Activated naive CD8-positive, alpha-beta T cell treated with anti-CD3 and anti-CD28 coated beads, Interleukin-2, amount 10 ng/mL, durations not matched to agents 7 days and 5 days (primary cell): ENCODE data around the gene PCNX2. TPM values are rescaled to one million over a fixed set of nuclear protein-coding genes. Genes with fewer than 3 reads are reported as not detected.

ENCODE experiments used
- ATAC-seq: fragments of 150-1000 bp; cut with Tn5 transposase; one replicate; pipeline ENCODE4 v1.10.0; 2021; ENCODE audit warnings: low read depth, moderate library complexity
- POLR2A ChIA-PET: fragments of 350-600 bp; sonication (Branson Sonifier 250); formaldehyde crosslinking; loops from one replicate; lab custom pipeline; 2021; ENCODE audit warnings: antibody characterized with exemption; lab: Charles Lee
- DNase-seq: peaks from one replicate; pipeline ENCODE4 v3.0.0; 2021
- H3K27ac Mint-ChIP-seq: one replicate; pipeline ENCODE4 v1.8.0; 2022; ENCODE audit warnings: mild to moderate bottlenecking, mixed read lengths
- H3K27me3 Mint-ChIP-seq: one replicate; pipeline ENCODE4 v1.8.0; 2022; ENCODE audit warnings: mild to moderate bottlenecking, moderate library complexity, mixed read lengths
- H3K36me3 Mint-ChIP-seq: one replicate; pipeline ENCODE4 v1.8.0; 2021; ENCODE audit warnings: mild to moderate bottlenecking, mixed read lengths
- H3K4me1 Mint-ChIP-seq: one replicate; pipeline ENCODE4 v1.8.0; 2021; ENCODE audit warnings: mixed read lengths
- H3K4me3 Mint-ChIP-seq: one replicate; pipeline ENCODE4 v1.8.0; 2022; ENCODE audit warnings: mild to moderate bottlenecking, moderate library complexity, mixed read lengths
- H3K9me3 Mint-ChIP-seq: one replicate; pipeline ENCODE4 v1.8.0; 2021; ENCODE audit warnings: mixed read lengths
- total RNA-seq, 2 experiments: library from RNA; stranded (reverse); gene quantifications; one replicate each; pipeline ENCODE4 v1.2.3, GENCODE V29; 2021

The PCNX2 gene
- total RNA-seq, 2 experiments from 2014 or later, result 43.9 to 49.4 TPM

DNA sequence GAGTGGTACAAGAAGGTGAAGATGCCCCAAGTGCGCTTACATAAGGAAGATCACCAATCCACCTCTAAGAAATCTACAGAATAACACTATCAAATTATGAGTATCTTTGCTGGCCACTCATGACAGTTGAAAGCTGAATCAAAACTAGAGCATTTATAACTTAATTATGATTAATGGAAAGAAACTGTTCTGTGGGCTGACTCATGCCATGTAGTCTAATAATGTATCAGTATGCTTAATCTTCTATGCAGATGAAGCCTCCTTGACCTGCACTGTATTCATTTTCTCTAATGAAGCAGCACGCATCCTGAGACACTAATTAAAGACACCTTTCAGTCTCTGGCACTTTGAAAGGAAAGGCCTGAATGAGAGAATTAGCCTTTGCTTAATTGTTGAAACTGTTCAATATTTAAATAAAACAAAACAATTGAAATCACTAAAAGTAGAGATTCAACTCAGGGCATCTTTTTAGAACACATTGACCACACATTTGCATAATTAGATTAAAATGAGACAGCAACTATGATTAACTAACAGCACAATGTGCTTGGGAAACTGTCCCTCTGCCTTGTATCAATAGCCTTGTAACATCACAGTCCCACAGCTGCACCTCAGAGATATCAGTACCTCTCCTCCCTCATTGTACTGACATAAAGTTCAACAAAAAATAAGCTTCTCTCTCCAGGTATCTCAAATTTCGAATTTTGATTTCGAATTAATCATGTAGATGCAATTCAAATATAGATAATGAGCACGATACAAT is 239.5 kb downstream of the PCNX2 start:
- Mint-ChIP-seq H3K36me3 (peaks cover 12% of the 10 kb centered on the region), H3K9me3 (no peaks in the 10 kb centered on the region), H3K4me3 (no peak overlapping the region), H3K4me1 (no peaks in the 10 kb centered on the region), H3K27ac (no peak overlapping the region), H3K27me3 (no peaks in the 10 kb centered on the region)
- POLR2A ChIA-PET, result no interaction called here
- DNase-seq (no peak), ATAC-seq (no peak)

GRCh38 chr1:233045588-233045987 is 249.9 kb downstream of the PCNX2 start:
- Mint-ChIP-seq H3K9me3 (peaks cover 6% of the 10 kb centered on the region), H3K4me3 (no peak overlapping the region), H3K27me3 (no peaks in the 10 kb centered on the region), H3K36me3 (peaks cover 29% of the 10 kb centered on the region), H3K4me1 (no peaks in the 10 kb centered on the region), H3K27ac (no peak overlapping the region)
- POLR2A ChIA-PET, result no interaction called here
- ATAC-seq (no peak), DNase-seq (no peak)

- no peak overlapping the region for H3K27ac Mint-ChIP-seq
- H3K36me3 Mint-ChIP-seq, result peaks cover 22% of the 10 kb centered on the region
- H3K9me3 Mint-ChIP-seq, result no peaks in the 10 kb centered on the region
- no peaks in the 10 kb centered on the region for H3K27me3 Mint-ChIP-seq
- no peaks in the 10 kb centered on the region for H3K4me1 Mint-ChIP-seq
- POLR2A ChIA-PET, result no interaction called here
- DNase-seq (no peak), ATAC-seq (no peak)
- H3K4me3 Mint-ChIP-seq, result no peak overlapping the region
Observed at GRCh38 chr1:233042834-233043233, 252.7 kb downstream of the PCNX2 start.

- no peaks in the 10 kb centered on the region for H3K9me3 Mint-ChIP-seq
- ATAC-seq (no peak), DNase-seq (no peak)
- no peaks in the 10 kb centered on the region for H3K27me3 Mint-ChIP-seq
- no peaks in the 10 kb centered on the region for H3K4me1 Mint-ChIP-seq
- POLR2A ChIA-PET, result no interaction called here
- H3K4me3 Mint-ChIP-seq, result no peak overlapping the region
- peaks cover 11% of the 10 kb centered on the region for H3K36me3 Mint-ChIP-seq
- no peak overlapping the region for H3K27ac Mint-ChIP-seq
Observed at GRCh38 chr1:233040494-233040893, 255.0 kb downstream of the PCNX2 start.

DNA sequence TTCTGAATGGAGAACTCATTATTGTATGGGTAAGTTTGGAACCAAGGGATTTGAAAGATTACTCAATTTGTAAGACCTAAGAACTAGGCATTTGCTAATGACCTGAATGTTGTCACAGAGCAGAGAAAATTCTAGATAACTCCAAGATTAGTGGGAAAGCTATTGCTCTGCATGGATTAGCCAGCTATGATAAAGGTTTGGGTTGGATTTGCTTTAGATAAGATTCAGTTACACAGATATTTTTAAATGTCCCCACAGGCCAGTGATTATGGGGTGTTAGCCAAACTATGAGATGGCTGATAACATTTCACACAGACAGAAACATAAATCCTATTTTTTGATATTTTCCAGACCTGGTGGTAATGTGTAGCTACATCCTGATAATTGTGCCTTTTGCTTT is 256.9 kb downstream of the PCNX2 start:
- Mint-ChIP-seq H3K27me3 (no peaks in the 10 kb centered on the region), H3K4me3 (no peak overlapping the region), H3K9me3 (no peaks in the 10 kb centered on the region), H3K4me1 (no peaks in the 10 kb centered on the region), H3K36me3 (peaks cover 13% of the 10 kb centered on the region), H3K27ac (no peak overlapping the region)
- ATAC-seq (no peak), DNase-seq (no peak)
- POLR2A ChIA-PET, result no interaction called here

DNA sequence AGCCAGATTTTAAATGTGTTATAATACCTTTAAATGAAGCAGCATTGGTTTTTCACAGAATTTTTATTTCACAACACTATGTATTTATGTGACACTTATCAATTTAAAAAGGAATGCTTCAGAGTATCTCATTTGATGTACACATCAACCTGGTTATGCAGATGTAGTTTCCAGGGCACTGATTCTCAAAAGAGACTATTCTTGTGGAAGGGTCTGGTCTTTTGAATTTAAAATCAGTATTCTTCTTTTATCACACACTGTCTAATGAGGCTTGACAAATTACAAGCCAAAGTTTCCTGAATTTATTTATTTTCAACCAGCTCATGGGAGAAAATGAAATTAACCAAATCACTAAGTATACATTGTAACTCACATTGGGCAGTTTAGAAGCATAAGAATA is 257.7 kb downstream of the PCNX2 start:
- DNase-seq (no peak), ATAC-seq (no peak)
- POLR2A ChIA-PET, result no interaction called here
- Mint-ChIP-seq H3K36me3 (peaks cover 13% of the 10 kb centered on the region), H3K4me1 (no peaks in the 10 kb centered on the region), H3K9me3 (no peaks in the 10 kb centered on the region), H3K27ac (no peak overlapping the region), H3K4me3 (no peak overlapping the region), H3K27me3 (no peaks in the 10 kb centered on the region)

- H3K4me1 Mint-ChIP-seq, result no peaks in the 10 kb centered on the region
- H3K4me3 Mint-ChIP-seq, result no peak overlapping the region
- no peak for ATAC-seq
- no peaks in the 10 kb centered on the region for H3K27me3 Mint-ChIP-seq
- H3K27ac Mint-ChIP-seq, result no peak overlapping the region
- no peak for DNase-seq
- peaks cover 8% of the 10 kb centered on the region for H3K36me3 Mint-ChIP-seq
- POLR2A ChIA-PET, result no interaction called here
- peaks cover 1% of the 10 kb centered on the region for H3K9me3 Mint-ChIP-seq
Observed at GRCh38 chr1:233034836-233035235, 260.7 kb downstream of the PCNX2 start.

DNA sequence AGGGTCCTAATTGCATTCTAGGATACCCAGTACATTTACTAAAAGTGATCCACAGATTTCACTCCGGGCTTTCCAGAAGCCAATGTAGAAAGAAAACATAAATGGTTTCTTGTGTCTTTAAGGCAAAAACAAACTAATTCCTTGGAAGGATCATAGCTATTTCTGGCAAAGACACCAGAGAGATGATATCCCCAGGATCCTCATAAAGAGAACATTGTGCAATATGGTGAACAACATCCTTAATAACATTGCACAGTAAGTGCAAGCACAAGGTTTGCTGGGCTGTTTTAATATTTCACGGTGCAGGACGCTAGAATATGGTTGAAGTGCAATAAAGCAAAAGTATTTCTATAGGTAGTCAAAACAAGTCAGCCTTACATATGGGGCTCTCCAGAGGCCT is 262.2 kb downstream of the PCNX2 start:
- POLR2A ChIA-PET, result no interaction called here
- Mint-ChIP-seq H3K9me3 (peaks cover 1% of the 10 kb centered on the region), H3K27me3 (no peaks in the 10 kb centered on the region), H3K4me3 (no peak overlapping the region), H3K36me3 (peaks cover 6% of the 10 kb centered on the region), H3K4me1 (no peaks in the 10 kb centered on the region), H3K27ac (no peak overlapping the region)
- DNase-seq (no peak), ATAC-seq (no peak)

- Mint-ChIP-seq H3K27me3 (no peaks in the 10 kb centered on the region), H3K4me3 (no peak overlapping the region), H3K4me1 (no peaks in the 10 kb centered on the region), H3K9me3 (peaks cover 1% of the 10 kb centered on the region), H3K36me3 (peaks cover 6% of the 10 kb centered on the region), H3K27ac (no peak overlapping the region)
- POLR2A ChIA-PET, result no interaction called here
- DNase-seq (no peak), ATAC-seq (no peak)
Observed at GRCh38 chr1:233032916-233033315, 262.6 kb downstream of the PCNX2 start.

DNA sequence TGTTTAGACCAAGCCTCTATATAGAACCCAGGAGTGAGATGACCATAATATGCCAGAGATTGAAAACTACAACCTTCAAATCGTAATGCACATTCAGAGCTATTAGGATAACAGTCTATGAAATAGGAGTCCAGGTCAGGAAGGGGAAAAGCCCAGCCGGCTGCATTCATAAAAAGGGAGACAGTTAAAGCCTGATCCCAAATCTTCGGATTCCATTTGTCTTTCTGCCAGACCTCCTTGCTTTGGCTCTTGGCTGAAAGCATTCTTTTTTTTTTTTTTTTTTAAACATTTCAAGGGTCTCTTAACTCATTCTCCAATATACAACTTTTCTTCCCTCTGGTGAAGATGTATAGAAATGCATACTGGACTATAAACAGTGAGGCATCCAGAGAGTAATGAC is 264.0 kb downstream of the PCNX2 start:
- H3K4me1 Mint-ChIP-seq, result no peaks in the 10 kb centered on the region
- no peak overlapping the region for H3K4me3 Mint-ChIP-seq
- peaks cover 4% of the 10 kb centered on the region for H3K36me3 Mint-ChIP-seq
- no peaks in the 10 kb centered on the region for H3K27me3 Mint-ChIP-seq
- ATAC-seq (no peak), DNase-seq (no peak)
- POLR2A ChIA-PET, result no interaction called here
- H3K9me3 Mint-ChIP-seq, result peaks cover 1% of the 10 kb centered on the region
- H3K27ac Mint-ChIP-seq, result no peak overlapping the region

DNA sequence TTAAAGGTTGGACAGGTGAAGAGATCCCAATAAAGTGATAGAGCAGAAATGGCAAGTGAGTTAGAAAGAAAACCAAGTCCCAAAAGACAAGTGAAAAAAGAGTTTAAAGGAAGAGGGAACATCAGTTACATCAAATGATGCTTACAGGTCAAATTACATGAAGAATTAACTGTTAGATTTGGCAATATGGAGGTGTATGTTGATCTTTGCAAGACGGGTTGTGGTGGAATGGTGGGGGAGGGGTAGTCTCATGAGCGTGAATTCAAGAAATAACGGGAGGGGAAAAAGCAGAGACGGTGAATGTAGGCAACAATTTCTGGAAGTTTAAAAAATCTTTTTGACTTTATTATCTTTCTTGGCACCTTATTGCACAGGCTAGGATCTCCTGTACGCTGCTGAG is 268.5 kb downstream of the PCNX2 start:
- Mint-ChIP-seq H3K9me3 (peaks cover 1% of the 10 kb centered on the region), H3K27ac (no peak overlapping the region), H3K27me3 (no peaks in the 10 kb centered on the region), H3K4me1 (peaks cover 1% of the 10 kb centered on the region), H3K4me3 (no peak overlapping the region), H3K36me3 (peaks cover 6% of the 10 kb centered on the region)
- DNase-seq (no peak), ATAC-seq (no peak)
- POLR2A ChIA-PET, result no interaction called here

DNA sequence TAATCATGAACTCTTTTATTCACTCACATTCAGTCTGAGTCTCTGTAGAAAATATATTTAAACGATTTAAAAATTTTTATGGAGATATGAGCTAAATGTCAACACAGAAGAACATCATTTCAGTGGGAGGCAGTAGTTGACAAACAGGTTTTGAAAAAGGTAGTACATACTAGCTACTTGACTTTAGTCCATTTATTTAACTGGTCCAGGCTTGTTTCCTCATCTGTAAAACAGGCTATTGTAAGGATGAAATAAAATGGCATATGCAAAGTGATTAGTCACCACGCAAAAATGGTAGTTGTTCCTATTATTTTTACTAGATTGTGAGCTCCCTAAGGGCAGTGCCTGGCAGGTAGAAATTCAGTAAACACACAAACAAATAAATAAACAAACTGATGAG is 270.0 kb downstream of the PCNX2 start:
- H3K4me1 Mint-ChIP-seq, result peaks cover 1% of the 10 kb centered on the region
- no peak overlapping the region for H3K27ac Mint-ChIP-seq
- no peaks in the 10 kb centered on the region for H3K9me3 Mint-ChIP-seq
- H3K4me3 Mint-ChIP-seq, result no peak overlapping the region
- H3K36me3 Mint-ChIP-seq, result peaks cover 6% of the 10 kb centered on the region
- H3K27me3 Mint-ChIP-seq, result no peaks in the 10 kb centered on the region
- POLR2A ChIA-PET, result no interaction called here
- DNase-seq (no peak), ATAC-seq (no peak)

GRCh38 chr1:233025157-233025556 is 270.4 kb downstream of the PCNX2 start:
- DNase-seq, result no peak
- Mint-ChIP-seq H3K27ac (no peak overlapping the region), H3K27me3 (no peaks in the 10 kb centered on the region), H3K4me1 (peaks cover 1% of the 10 kb centered on the region), H3K4me3 (no peak overlapping the region), H3K36me3 (peaks cover 6% of the 10 kb centered on the region), H3K9me3 (no peaks in the 10 kb centered on the region)
- no peak for ATAC-seq
- POLR2A ChIA-PET, result no interaction called here

DNA sequence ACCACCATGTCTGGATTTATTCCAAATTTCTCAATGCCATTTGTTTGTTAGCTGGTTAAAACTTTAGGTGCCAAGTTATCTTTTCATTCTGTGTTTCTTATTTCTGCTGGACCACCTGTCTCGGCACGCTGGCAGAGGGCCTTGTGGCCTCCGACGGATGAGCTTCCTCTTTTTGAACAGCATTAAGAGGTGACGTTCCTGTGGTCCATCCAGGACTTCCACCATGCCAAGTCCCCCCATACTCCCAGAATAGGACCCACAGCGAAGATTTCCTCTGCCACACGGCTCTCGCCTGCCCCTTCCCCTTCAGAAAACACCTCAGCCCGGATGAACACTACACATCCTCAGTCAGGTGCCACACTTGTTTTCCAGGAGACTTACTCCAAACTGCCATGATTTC is 271.3 kb downstream of the PCNX2 start:
- Mint-ChIP-seq H3K9me3 (no peaks in the 10 kb centered on the region), H3K4me3 (no peak overlapping the region), H3K27ac (no peak overlapping the region), H3K4me1 (peaks cover 1% of the 10 kb centered on the region), H3K27me3 (no peaks in the 10 kb centered on the region), H3K36me3 (peaks cover 6% of the 10 kb centered on the region)
- no peak for DNase-seq
- ATAC-seq, result no peak
- POLR2A ChIA-PET, result no interaction called here
